Naive B cell (primary cell): ENCODE results near the gene C20orf144. TPM values are rescaled to one million over a fixed set of nuclear protein-coding genes. Genes with fewer than 3 reads are reported as not detected.
A peak's percentile ranks its signal among the peaks of the same experiment; 100 is the strongest.
"Not testable (repeated sequence)": the region's sequence is repeated elsewhere in the genome, so short reads cannot be mapped to it uniquely, and the experiment has no call there.

Source experiments
- ATAC-seq, 2 donors: fragments of 150-1000 bp; cut with Tn5 transposase; 2 replicates each; pipeline ENCODE4 v1.10.0; 2021; ENCODE audit warnings: low read depth in 2 of 2, mild to moderate bottlenecking in 2 of 2, moderate library complexity in 2 of 2
- DNase-seq: peaks from one replicate; pipeline ENCODE4 v3.0.0; 2022
- H3K27ac Mint-ChIP-seq, 6 donors: one replicate each; pipeline ENCODE4 v1.8.0; 2020 to 2022; ENCODE audit warnings: mild to moderate bottlenecking in 6 of 6, mixed read lengths in 6 of 6, moderate library complexity in 5 of 6, inconsistent platforms in 2 of 6
- H3K27me3 Mint-ChIP-seq, 3 donors: one replicate each; pipeline ENCODE4 v1.8.0; 2021 to 2022; ENCODE audit warnings: mixed read lengths in 3 of 3, mild to moderate bottlenecking in 1 of 3
- H3K36me3 Mint-ChIP-seq, 2 donors: one replicate each; pipeline ENCODE4 v1.8.0; 2020 to 2022; ENCODE audit warnings: mixed read lengths in 2 of 2, inconsistent platforms in 1 of 2, mild to moderate bottlenecking in 1 of 2
- H3K4me1 Mint-ChIP-seq, 3 donors: one replicate each; pipeline ENCODE4 v1.8.0; 2020 to 2022; ENCODE audit warnings: mixed read lengths in 3 of 3, inconsistent platforms in 1 of 3, mild to moderate bottlenecking in 1 of 3, moderate library complexity in 1 of 3
- H3K4me3 Mint-ChIP-seq, 8 donors: one replicate each; pipeline ENCODE4 v1.8.0; 2020 to 2022; ENCODE audit warnings: mild to moderate bottlenecking in 8 of 8, mixed read lengths in 8 of 8, moderate library complexity in 8 of 8, inconsistent platforms in 2 of 8
- H3K9me3 Mint-ChIP-seq, 7 donors: one replicate each; pipeline ENCODE4 v1.8.0; 2020 to 2022; ENCODE audit warnings: mixed read lengths in 7 of 7, mild to moderate bottlenecking in 5 of 7, inconsistent platforms in 2 of 7, moderate library complexity in 1 of 7
- polyA plus RNA-seq, 6 donors: library from polyadenylated mRNA; unstranded; fragments of 300-500 nt; fragmentation: Illumina TruSeq; gene quantifications; one replicate each; pipeline ENCODE4 v1.2.3, GENCODE V29; 2021; ENCODE audit warnings: low read depth in 6 of 6

Gene C20orf144
- polyA plus RNA-seq, 6 donors from 2014 or later: not detected

DNA sequence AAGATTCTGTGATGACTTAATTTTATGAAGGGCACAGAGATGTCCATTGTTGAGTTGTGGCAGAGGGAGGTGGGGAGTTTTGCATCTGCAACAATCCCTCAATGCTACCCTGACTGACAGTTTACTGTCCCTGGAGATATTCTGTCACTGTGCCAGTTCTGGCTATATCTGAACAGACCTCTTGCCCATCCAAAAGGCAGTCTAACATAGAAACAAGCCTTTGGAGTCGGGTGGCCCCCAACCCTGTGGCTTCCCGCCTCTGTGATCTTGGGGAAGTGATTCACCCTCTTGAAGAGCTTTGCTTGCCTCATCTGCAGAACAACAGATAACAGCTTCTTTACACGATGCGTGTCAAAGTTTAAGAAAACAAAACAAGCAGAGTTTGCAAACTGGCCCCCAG lies 27.8 kb downstream of the C20orf144 start:
- Mint-ChIP-seq H3K9me3 (no peaks in the 10 kb centered on the region), H3K36me3 (no peaks in the 10 kb centered on the region), H3K4me3 (no peak overlapping the region), H3K4me1 (peaks cover 10 to 18% (median 13%) of the 10 kb centered on the region in 3 donors), H3K27me3 (no peaks in the 10 kb centered on the region), H3K27ac (no peak overlapping the region)
- ATAC-seq: no peak
- DNase-seq: no peak

DNA sequence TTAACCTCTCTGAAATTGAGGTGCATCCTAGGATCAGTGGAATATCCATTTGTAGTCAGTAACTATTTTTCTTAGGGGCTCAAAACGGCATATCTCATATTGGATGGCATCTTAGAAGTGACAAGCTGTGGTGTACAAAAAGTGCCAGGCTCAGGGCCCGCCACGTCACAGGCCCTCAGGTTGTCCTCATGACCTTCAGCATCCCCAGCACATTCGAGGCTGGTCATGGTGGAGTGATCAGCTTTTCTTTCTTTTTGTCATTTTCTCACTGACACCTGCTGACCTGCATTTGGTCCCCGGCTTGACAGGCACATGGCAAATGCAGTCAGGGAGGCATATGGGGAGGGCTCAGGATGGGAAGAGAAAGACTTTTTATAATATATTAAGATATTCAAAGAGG lies 31.2 kb downstream of the C20orf144 start:
- Mint-ChIP-seq H3K36me3 (no peaks in the 10 kb centered on the region), H3K27me3 (no peaks in the 10 kb centered on the region), H3K4me3 (no peak overlapping the region), H3K9me3 (no peaks in the 10 kb centered on the region), H3K4me1 (peaks cover 0 to 7% (median 0%) of the 10 kb centered on the region in 3 donors), H3K27ac (peak overlapping the region in 1 of 6 donors; percentile 47)
- DNase-seq (no peak), ATAC-seq (no peak)

DNA sequence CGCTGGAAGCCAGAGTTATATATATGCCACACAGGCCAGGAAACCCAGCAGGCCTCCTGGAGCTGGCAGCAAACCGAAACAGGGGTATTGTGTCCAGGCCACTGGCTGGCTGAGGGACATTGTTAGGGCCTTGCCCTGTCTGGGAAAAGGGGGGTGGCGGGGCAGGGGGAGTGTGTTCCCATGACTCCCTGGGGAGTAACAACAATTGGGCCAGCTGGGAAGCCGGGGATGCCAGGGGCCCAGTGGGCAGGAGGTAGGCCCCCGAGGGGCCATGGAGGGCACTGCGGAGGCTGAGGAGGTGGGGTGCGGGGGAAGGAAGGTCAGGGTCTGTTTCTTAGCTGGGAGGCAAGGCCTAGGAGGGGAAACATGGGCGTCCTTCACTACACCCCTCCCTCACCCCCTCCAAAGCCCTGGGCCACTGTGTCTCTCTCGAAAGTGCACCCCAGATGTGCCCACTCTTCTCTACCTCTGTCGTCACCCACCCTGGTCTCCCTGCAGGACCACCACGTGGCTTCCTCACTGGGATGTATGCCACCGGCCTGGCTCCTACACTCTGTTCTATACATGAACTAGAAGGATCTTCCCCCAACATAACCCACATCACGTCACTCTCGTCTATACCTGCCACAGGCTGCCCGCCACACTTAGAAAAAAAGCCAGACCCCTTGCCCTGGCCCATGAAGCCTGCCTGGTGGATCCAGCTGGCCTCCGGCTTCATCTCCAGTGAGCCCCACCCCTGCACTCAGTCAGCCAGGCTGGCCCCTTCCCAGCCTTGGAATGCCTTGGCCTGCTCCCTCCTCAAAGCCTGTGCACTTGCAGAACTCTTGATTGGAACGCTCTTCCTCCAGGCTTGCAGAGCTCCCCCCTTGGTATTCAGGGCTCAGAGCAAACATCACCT lies 31.9 kb downstream of the C20orf144 start:
- Mint-ChIP-seq H3K4me3 (no peak overlapping the region), H3K27ac (peak overlapping the region in 1 of 6 donors; percentile 14), H3K4me1 (peaks cover 0 to 7% (median 0%) of the 10 kb centered on the region in 3 donors)

DNA sequence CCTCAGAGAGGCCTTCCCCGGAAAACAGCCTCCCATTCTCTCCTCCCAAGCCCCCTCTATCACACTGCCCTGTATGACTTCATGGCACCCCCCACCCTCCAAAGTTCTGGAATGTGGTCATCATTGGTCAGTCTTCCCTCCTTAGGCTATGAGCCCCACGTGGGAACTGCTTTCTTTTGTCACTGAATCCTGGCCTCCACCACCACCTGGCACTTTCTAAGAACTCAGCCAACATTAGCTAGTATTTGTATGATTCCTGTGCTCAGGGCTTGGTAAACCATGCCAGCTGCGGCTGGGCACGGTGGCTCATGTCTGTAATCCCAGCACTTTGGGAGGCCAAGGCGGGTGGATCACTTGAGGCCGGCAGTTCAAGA lies 32.5 kb downstream of the C20orf144 start:
- peaks cover 0 to 7% (median 0%) of the 10 kb centered on the region in 3 donors for H3K4me1 Mint-ChIP-seq

More for the DNA sequence above, 31.9 kb downstream of the C20orf144 start:
- Mint-ChIP-seq H3K9me3 (peaks cover 0 to 2% (median 0%) of the 10 kb centered on the region in 7 donors), H3K36me3 (no peaks in the 10 kb centered on the region), H3K27me3 (no peaks in the 10 kb centered on the region)
- ATAC-seq (no peak), DNase-seq (no peak)

GRCh38 chr20:33696448-33696847 lies 34.3 kb downstream of the C20orf144 start:
- H3K4me3 Mint-ChIP-seq: no peak overlapping the region
- H3K4me1 Mint-ChIP-seq: peaks cover 0 to 5% (median 0%) of the 10 kb centered on the region in 3 donors
- ATAC-seq: no peak
- peaks cover 0 to 2% (median 0%) of the 10 kb centered on the region in 7 donors for H3K9me3 Mint-ChIP-seq
- no peaks in the 10 kb centered on the region for H3K36me3 Mint-ChIP-seq
- H3K27me3 Mint-ChIP-seq: no peaks in the 10 kb centered on the region
- no peak overlapping the region for H3K27ac Mint-ChIP-seq
- DNase-seq: no peak

More for the DNA sequence above, 32.5 kb downstream of the C20orf144 start:
- H3K27ac Mint-ChIP-seq: peak overlapping the region in 1 of 6 donors; percentile 14
- H3K9me3 Mint-ChIP-seq: peaks cover 0 to 2% (median 0%) of the 10 kb centered on the region in 7 donors
- no peak for ATAC-seq
- no peak overlapping the region for H3K4me3 Mint-ChIP-seq
- DNase-seq: no peak
- no peaks in the 10 kb centered on the region for H3K36me3 Mint-ChIP-seq
- no peaks in the 10 kb centered on the region for H3K27me3 Mint-ChIP-seq

GRCh38 chr20:33697129-33697528 lies 35.0 kb downstream of the C20orf144 start:
- ATAC-seq: no peak
- peak overlapping the region in 1 of 6 donors; percentile 30 for H3K27ac Mint-ChIP-seq
- no peak overlapping the region for H3K4me3 Mint-ChIP-seq
- H3K4me1 Mint-ChIP-seq: peaks cover 0 to 3% (median 0%) of the 10 kb centered on the region in 3 donors
- no peaks in the 10 kb centered on the region for H3K27me3 Mint-ChIP-seq
- peaks cover 0 to 2% (median 0%) of the 10 kb centered on the region in 7 donors for H3K9me3 Mint-ChIP-seq
- DNase-seq: no peak
- H3K36me3 Mint-ChIP-seq: no peaks in the 10 kb centered on the region

DNA sequence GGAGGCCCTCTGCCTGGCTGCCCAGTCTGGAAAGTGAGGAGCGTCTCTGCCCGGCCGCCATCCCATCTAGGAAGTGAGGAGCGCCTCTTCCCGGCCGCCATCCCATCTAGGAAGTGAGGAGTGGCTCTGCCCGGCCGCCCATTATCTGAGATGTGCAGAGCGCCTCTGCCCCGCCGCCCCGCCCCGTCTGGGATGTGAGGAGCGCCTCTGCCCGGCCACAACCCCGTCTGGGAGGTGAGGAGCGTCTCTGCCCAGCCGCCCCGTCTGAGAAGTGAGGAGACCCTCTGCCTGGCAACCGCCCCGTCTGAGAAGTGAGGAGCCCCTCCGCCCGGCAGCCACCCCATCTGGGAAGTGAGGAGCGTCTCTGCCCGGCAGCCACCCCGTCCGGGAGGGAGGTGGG lies 36.8 kb downstream of the C20orf144 start:
- H3K4me1 Mint-ChIP-seq, H3K27ac Mint-ChIP-seq, H3K9me3 Mint-ChIP-seq, H3K27me3 Mint-ChIP-seq, DNase-seq, H3K4me3 Mint-ChIP-seq, ATAC-seq, H3K36me3 Mint-ChIP-seq: not testable (repeated sequence)

GRCh38 chr20:33700696-33701441 lies 38.7 kb downstream of the C20orf144 start:
- H3K36me3 Mint-ChIP-seq, H3K27ac Mint-ChIP-seq, H3K9me3 Mint-ChIP-seq, H3K4me3 Mint-ChIP-seq, H3K27me3 Mint-ChIP-seq, H3K4me1 Mint-ChIP-seq, DNase-seq, ATAC-seq: not testable (repeated sequence)

- Mint-ChIP-seq H3K9me3 (peaks cover 0 to 2% (median 0%) of the 10 kb centered on the region in 7 donors), H3K4me3 (no peak overlapping the region), H3K27ac (no peak overlapping the region), H3K27me3 (no peaks in the 10 kb centered on the region), H3K36me3 (no peaks in the 10 kb centered on the region), H3K4me1 (peaks cover 0 to 3% (median 0%) of the 10 kb centered on the region in 3 donors)
- ATAC-seq (no peak), DNase-seq (no peak)
These were observed 39.7 kb downstream of the C20orf144 start for GRCh38 chr20:33701629-33702450.

DNA sequence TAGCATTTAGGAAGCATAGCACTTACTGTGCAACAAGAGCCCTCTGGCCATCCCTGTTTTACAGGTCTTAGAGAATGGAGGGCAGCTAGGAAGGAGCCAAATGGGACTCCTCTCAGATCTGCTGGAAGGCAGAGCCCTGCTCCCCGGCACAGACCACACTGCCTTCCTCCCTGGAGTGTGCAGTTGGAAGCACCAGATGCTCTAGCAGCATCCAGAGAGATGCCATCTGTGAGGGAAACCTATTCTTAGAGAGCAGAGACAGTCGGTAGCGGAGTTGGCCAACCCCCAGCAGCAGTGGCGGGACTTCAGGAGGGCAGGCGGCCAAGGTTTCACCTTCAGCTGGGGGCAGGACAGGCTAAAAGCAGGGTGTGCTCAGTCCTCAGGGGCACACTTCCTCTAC lies 40.7 kb downstream of the C20orf144 start:
- no peak overlapping the region for H3K4me3 Mint-ChIP-seq
- H3K9me3 Mint-ChIP-seq: peaks cover 0 to 2% (median 0%) of the 10 kb centered on the region in 7 donors
- DNase-seq (no peak), ATAC-seq (no peak)
- H3K4me1 Mint-ChIP-seq: peaks cover 0 to 3% (median 0%) of the 10 kb centered on the region in 3 donors
- H3K36me3 Mint-ChIP-seq: peaks cover 0 to 6% of the 10 kb centered on the region in 2 donors
- H3K27ac Mint-ChIP-seq: no peak overlapping the region
- no peaks in the 10 kb centered on the region for H3K27me3 Mint-ChIP-seq

DNA sequence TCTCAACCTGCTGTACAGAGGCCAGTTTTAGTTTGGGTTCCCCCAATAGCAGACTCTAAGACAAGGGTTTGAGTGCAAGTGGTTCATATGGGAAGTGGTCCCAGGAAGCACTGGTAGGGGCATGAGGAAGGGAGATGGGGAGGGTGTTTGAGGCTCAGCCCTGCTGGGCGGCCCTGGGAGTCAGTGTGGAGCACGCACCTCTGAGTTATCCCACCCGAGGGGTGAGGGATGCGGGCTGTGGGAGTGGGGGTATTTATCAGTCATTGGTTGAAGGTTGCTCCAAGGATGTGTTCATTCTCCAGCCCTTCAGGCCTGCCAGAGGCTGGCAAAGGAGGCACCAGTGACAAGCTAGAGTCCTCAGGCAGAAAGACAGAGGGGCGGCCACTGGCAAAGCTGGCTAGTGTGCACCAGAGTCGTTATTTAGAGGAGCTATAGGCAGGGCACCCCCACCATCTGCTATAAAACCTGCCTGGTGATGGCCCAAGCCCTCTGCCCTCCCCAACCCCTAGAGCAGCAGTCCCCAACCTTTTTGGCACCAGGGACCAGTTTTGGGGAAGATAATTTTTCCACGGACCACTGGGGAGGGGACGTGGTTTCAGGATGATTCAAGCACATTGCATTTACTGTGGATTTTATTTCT lies 41.5 kb downstream of the C20orf144 start:
- peaks cover 0 to 6% of the 10 kb centered on the region in 2 donors for H3K36me3 Mint-ChIP-seq
- no peaks in the 10 kb centered on the region for H3K27me3 Mint-ChIP-seq
- peaks cover 0 to 2% (median 0%) of the 10 kb centered on the region in 7 donors for H3K9me3 Mint-ChIP-seq
- H3K4me3 Mint-ChIP-seq: no peak overlapping the region
- DNase-seq (no peak), ATAC-seq (no peak)
- no peak overlapping the region for H3K27ac Mint-ChIP-seq
- H3K4me1 Mint-ChIP-seq: peaks cover 0 to 3% (median 0%) of the 10 kb centered on the region in 3 donors

DNA sequence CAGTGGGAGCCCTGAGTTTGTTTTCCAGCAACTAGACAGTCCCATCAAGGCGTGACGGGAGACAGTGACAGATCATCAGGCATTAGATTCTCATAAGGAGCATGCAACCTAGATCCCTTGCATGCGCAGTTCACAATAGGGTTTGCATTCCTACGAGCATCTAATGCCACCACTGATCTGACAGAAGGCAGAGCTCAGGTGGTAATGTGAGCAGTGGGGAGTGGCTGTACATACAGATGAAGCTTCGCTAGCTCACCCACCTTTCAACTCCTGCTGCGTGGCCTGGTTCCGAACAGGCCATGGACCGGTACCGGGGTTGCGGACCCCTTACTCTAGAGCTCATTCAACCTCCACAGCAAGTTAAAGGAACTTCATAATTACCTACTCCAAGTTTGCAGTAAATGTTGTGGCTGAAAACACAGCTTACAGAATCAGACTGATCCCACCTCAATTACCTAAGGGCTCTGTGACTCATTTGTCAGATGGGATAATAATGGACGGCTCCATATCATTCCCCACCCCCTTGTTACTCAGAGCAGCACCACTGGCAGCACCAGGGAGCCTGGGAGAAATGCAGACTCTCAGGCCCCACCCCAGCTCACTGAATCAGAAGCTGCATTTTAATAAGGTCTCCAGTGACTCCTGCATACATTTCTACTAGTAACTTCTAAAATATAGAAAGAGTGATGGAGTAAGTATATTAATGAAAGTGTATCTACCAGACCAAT lies 42.2 kb downstream of the C20orf144 start:
- Mint-ChIP-seq H3K36me3 (peaks cover 0 to 6% of the 10 kb centered on the region in 2 donors), H3K27me3 (no peaks in the 10 kb centered on the region), H3K4me1 (peaks cover 0 to 3% (median 0%) of the 10 kb centered on the region in 3 donors), H3K27ac (no peak overlapping the region), H3K9me3 (peaks cover 0 to 2% (median 0%) of the 10 kb centered on the region in 7 donors), H3K4me3 (no peak overlapping the region)
- DNase-seq: no peak
- no peak for ATAC-seq
